HCT116 (cell line): ENCODE measurements around the gene GPRC5A. TPM values are rescaled to one million over a fixed set of nuclear protein-coding genes. Genes with fewer than 3 reads are reported as not detected.

Experiments
- ATAC-seq: fragments of 200-7000 bp; cut with Tn5 transposase; 2 replicates; pipeline ENCODE4 v1.9.1; 2020; ENCODE audit warnings: mild to moderate bottlenecking, moderate library complexity
- BruUV-seq: library from RNA; stranded (reverse); fragments of 400-500 nt; replicated peaks from 2 replicates; lab custom pipeline; 2021; lab: Mats Ljungman, UMichigan
- CTCF ChIA-PET: fragments of 300-600 bp; sonication (Branson Sonifier 250); formaldehyde crosslinking; loops from one replicate; lab custom pipeline; 2021; ENCODE audit warnings: antibody characterized with exemption; lab: Charles Lee
- POLR2A ChIA-PET: fragments of 300-600, 350-600 bp; sonication (Branson Sonifier 250); formaldehyde crosslinking; loops from one replicate; lab custom pipeline; 2021; ENCODE audit warnings: antibody characterized with exemption; lab: Charles Lee
- RAD21 ChIA-PET, 2 experiments: fragments of 300-600 bp; sonication (Branson Sonifier 250); formaldehyde crosslinking; loops; one replicate each; lab custom pipeline; 2023; ENCODE audit warnings: low total read pairs in 2 of 2; ENCODE audit not compliant: uncharacterized antibody in 2 of 2, unreplicated experiment in 2 of 2, low non-redundant PET in 1 of 2; lab: Charles Lee
- DNase-seq: peaks from one replicate; pipeline ENCODE4 v3.0.0-alpha.2; 2010; ENCODE audit warnings: low read depth, low spot score
- H2AFZ ChIP-seq: fragments of 200-600 bp; shearing (Covaris generic), sonication (generic); 2 replicates; pipeline ENCODE4 v1.6.1; 2017; ENCODE audit warnings: low read depth, mixed run types, mixed read lengths, antibody characterized with exemption, low read length; ENCODE audit not compliant: poor library complexity, severe bottlenecking
- H3K27ac ChIP-seq: 2 replicates; pipeline ENCODE4 v1.5.1; 2012; ENCODE audit warnings: low read depth, low read length
- H3K27me3 ChIP-seq: fragments of 200-600 bp; sonication (generic); 2 replicates; pipeline ENCODE4 v1.6.1; 2016; ENCODE audit warnings: mixed run types, low read length, mixed read lengths; ENCODE audit not compliant: insufficient read depth
- H3K36me3 ChIP-seq, 2 experiments: fragments of 200-500 bp in 1 of 2; fragments of 200-600 bp in 1 of 2; sonication (Bioruptor generic) in 1 of 2; sonication (generic) in 1 of 2; 2 replicates each; pipeline versions ENCODE4 v1.5.1 to v1.6.1; 2014 to 2016; ENCODE audit warnings: low read length in 2 of 2, inconsistent platforms in 1 of 2, mixed read lengths in 1 of 2, mixed run types in 1 of 2; ENCODE audit not compliant: insufficient read depth in 2 of 2, control insufficient read depth in 1 of 2
- H3K4me1 ChIP-seq, 2 experiments: fragments of 200-600 bp in 1 of 2; sonication (generic) in 1 of 2; 2 replicates each; pipeline versions ENCODE4 v1.5.1 to v1.6.1; 2012 to 2017; ENCODE audit warnings: low read length in 2 of 2, inconsistent platforms in 1 of 2, mild to moderate bottlenecking in 1 of 2, mixed read lengths in 1 of 2, mixed run types in 1 of 2, moderate library complexity in 1 of 2; ENCODE audit not compliant: insufficient read depth in 2 of 2, control insufficient read depth in 1 of 2
- H3K4me2 ChIP-seq: fragments of 200-600 bp; sonication (generic); 2 replicates; pipeline ENCODE4 v1.6.1; 2017; ENCODE audit warnings: mixed run types, low read length, mixed read lengths
- H3K4me3 ChIP-seq, 2 experiments: fragments of 200-600 bp in 1 of 2; sonication (generic) in 1 of 2; replicated peaks in 1 of 2; 2 replicates each; pipeline ENCODE4 v1.5.1; 2011 to 2016; ENCODE audit warnings: low read length in 2 of 2, control low read depth in 1 of 2, low read depth in 1 of 2, mild to moderate bottlenecking in 1 of 2, mixed read lengths in 1 of 2, mixed run types in 1 of 2
- H3K79me2 ChIP-seq: fragments of 200-600 bp; sonication (generic); 2 replicates; pipeline ENCODE4 v1.6.1; 2017; ENCODE audit warnings: mild to moderate bottlenecking, mixed run types, low read length, moderate library complexity, mixed read lengths; ENCODE audit not compliant: insufficient read depth
- H3K9ac ChIP-seq: fragments of 200-600 bp; sonication (generic); 2 replicates; pipeline ENCODE4 v1.6.1; 2016; ENCODE audit warnings: low read length, mixed read lengths
- H3K9me2 ChIP-seq: fragments of 200-600 bp; sonication (generic), shearing (Covaris generic); 2 replicates; pipeline ENCODE4 v1.6.1; 2017; ENCODE audit warnings: mixed run types, mild to moderate bottlenecking, moderate library complexity; ENCODE audit not compliant: insufficient read depth
- H3K9me3 ChIP-seq, 2 experiments: fragments of 200-500 bp in 1 of 2; fragments of 200-600 bp in 1 of 2; sonication (Bioruptor generic) in 1 of 2; sonication (generic) in 1 of 2; 2 replicates each; pipeline ENCODE4 v1.6.1; 2014 to 2017; ENCODE audit warnings: low read length in 2 of 2, mixed read lengths in 2 of 2, inconsistent platforms in 1 of 2, low read depth in 1 of 2, mild to moderate bottlenecking in 1 of 2, mixed run types in 1 of 2, moderate library complexity in 1 of 2; ENCODE audit not compliant: control insufficient read depth in 1 of 2, insufficient read depth in 1 of 2
- H4K20me1 ChIP-seq: fragments of 200-600 bp; sonication (generic), shearing (Covaris generic); 2 replicates; pipeline ENCODE4 v1.6.1; 2017; ENCODE audit warnings: mixed run types, mild to moderate bottlenecking, moderate library complexity; ENCODE audit not compliant: insufficient read depth
- ATF3 ChIP-seq: IDR thresholded peaks from 2 replicates; pipeline ENCODE4 v1.6.1; 2012
- CBX3 ChIP-seq: IDR thresholded peaks from 2 replicates; pipeline ENCODE4 v1.6.1; 2012; ENCODE audit warnings: low read depth
- CEBPB ChIP-seq: IDR thresholded peaks from 2 replicates; pipeline ENCODE4 v1.6.1; 2012; ENCODE audit warnings: low read depth
- CTCF ChIP-seq, 3 experiments: fragments of 200-600 bp in 1 of 3; sonication (generic) in 1 of 3; IDR thresholded peaks in 2 of 3; conservative IDR thresholded peaks in 1 of 3; 2 replicates each; pipeline ENCODE4 v1.5.1; 2012 to 2017; ENCODE audit warnings: low read depth in 2 of 3, low read length in 2 of 3, antibody characterized with exemption in 1 of 3, borderline replicate concordance in 1 of 3, control low read depth in 1 of 3, mild to moderate bottlenecking in 1 of 3, mixed read lengths in 1 of 3, mixed run types in 1 of 3, moderate library complexity in 1 of 3; ENCODE audit not compliant: insufficient read depth in 1 of 3
- EGR1 ChIP-seq: IDR thresholded peaks from 2 replicates; pipeline ENCODE4 v1.6.1; 2012; ENCODE audit warnings: low read depth
- EZH2 ChIP-seq: fragments of 200-600 bp; sonication (generic); IDR thresholded peaks from 2 replicates; pipeline ENCODE4 v1.6.1; 2017; ENCODE audit warnings: antibody characterized with exemption, mixed run types
- FOSL1 ChIP-seq: IDR thresholded peaks from 2 replicates; pipeline ENCODE4 v1.6.1; 2012; ENCODE audit warnings: low read depth
- JUND ChIP-seq: IDR thresholded peaks from 2 replicates; pipeline ENCODE4 v1.6.1; 2012
- MAX ChIP-seq: IDR thresholded peaks from 2 replicates; pipeline ENCODE4 v1.6.1; 2012
- POLR2A ChIP-seq: IDR thresholded peaks from 2 replicates; pipeline ENCODE4 v1.7.0; 2011; ENCODE audit warnings: borderline replicate concordance; ENCODE audit not compliant: insufficient read depth, insufficient read length; ENCODE audit errors: extremely low read depth
- RAD21 ChIP-seq: IDR thresholded peaks from 2 replicates; pipeline ENCODE4 v1.6.1; 2012; ENCODE audit warnings: low read depth, mild to moderate bottlenecking
- REST ChIP-seq: IDR thresholded peaks from 2 replicates; pipeline ENCODE4 v1.6.1; 2012; ENCODE audit warnings: low read depth
- SIN3A ChIP-seq: IDR thresholded peaks from 2 replicates; pipeline ENCODE4 v1.6.1; 2012; ENCODE audit warnings: low read depth
- SP1 ChIP-seq: IDR thresholded peaks from 2 replicates; pipeline ENCODE4 v1.6.1; 2012; ENCODE audit warnings: low read depth
- SRF ChIP-seq: IDR thresholded peaks from 2 replicates; pipeline ENCODE4 v1.6.1; 2012; ENCODE audit warnings: low read depth
- TCF7L2 ChIP-seq: IDR thresholded peaks from 2 replicates; pipeline ENCODE4 v1.7.0; 2011; ENCODE audit warnings: borderline replicate concordance, inconsistent platforms; ENCODE audit not compliant: insufficient read depth, insufficient read length; ENCODE audit errors: extremely low read depth
- ZBTB33 ChIP-seq: IDR thresholded peaks from 2 replicates; pipeline ENCODE4 v1.6.1; 2011; ENCODE audit warnings: mild to moderate bottlenecking, low read length, moderate library complexity; ENCODE audit not compliant: insufficient replicate concordance; ENCODE audit errors: extremely low read depth
- ZFX ChIP-seq: fragments of 450-650 bp; IDR thresholded peaks from 2 replicates; pipeline ENCODE4 v1.6.1; 2017
- intact Hi-C: fragments of 100-400 bp; cut with micrococcal nuclease; formaldehyde crosslinking; loops from 2 replicates; pipeline ENCODE4 v1.10.0; 2022
- total RNA-seq: library from RNA; stranded (reverse); gene quantifications from one replicate; pipeline ENCODE4 v1.2.1, GENCODE V29; 2021; ENCODE audit not compliant: unreplicated experiment

GPRC5A gene
- total RNA-seq, 1 experiment from 2014 or later: 305 TPM

- BruUV-seq: TSS peak; percentile 70
- intact Hi-C loops: loop anchor here (1.0 to 2.0 kb wide), 2 partner anchors 19 to 32 kb away; partner anchors contain the start of gene GPRC5A
- POLR2A ChIA-PET: interaction anchor here (0.6 to 4.5 kb wide), 13 partner anchors 8 to 58 kb away, joined by 3 to 56 read pairs (median 7); partner anchors contain the start of gene GPRC5A
- Histone ChIP-seq H3K36me3 (no peaks in the 10 kb centered on the region), H4K20me1 (no peaks in the 10 kb centered on the region), H3K4me2 (peak overlapping the region; percentile 69), H3K9me2 (no peaks in the 10 kb centered on the region), H3K9ac (peak overlapping the region; percentile 73), H3K27me3 (no peaks in the 10 kb centered on the region), H3K4me1 (peaks cover 68 to 91% of the 10 kb centered on the region in 2 experiments), H2AFZ (no peak overlapping the region), H3K79me2 (no peaks in the 10 kb centered on the region; the same call in 1 of the 2 replicates), H3K9me3 (no peaks in the 10 kb centered on the region), H3K27ac (peak overlapping the region; percentile 88), H3K4me3 (peak overlapping the region; percentile 24 to 42)
- DNase-seq (peak; percentile 87), ATAC-seq (peak; percentile 71)
- CTCF ChIA-PET: interaction anchor here (1.0 to 4.4 kb wide), 3 partner anchors 19 to 83 kb away, joined by 3 to 18 read pairs (median 3); partner anchors contain the start of gene GPRC5A
- RAD21 ChIA-PET: interaction anchor here (0.7 to 1.5 kb wide), 5 partner anchors 19 to 37 kb away, joined by 3 to 6 read pairs (median 4); partner anchors contain the start of gene GPRC5A (in 1 of the 2)
- TF ChIP-seq EGR1 (peak; percentile 38; the same call in 1 of the 2 replicates), CEBPB (peak; percentile 76), SP1 (peak; percentile 86), FOSL1 (peak; percentile 75), ATF3 (no peak), EZH2 (no peak), REST (no peak), CBX3 (0 out of 2 replicates have a peak, but pooled peaks have one; percentile 53), POLR2A (no peak), ZFX (no peak), MAX (peak; percentile 77), ZBTB33 (no peak), JUND (peak; percentile 79), TCF7L2 (peak; percentile 69), SRF (peak; percentile 70; the same call in 1 of the 2 replicates), RAD21 (peak; percentile 24; the same call in 1 of the 2 replicates), SIN3A (peak; percentile 66; the same call in 1 of the 2 replicates), CTCF (IDR thresholded peaks at IDR 0.05 in 2 of 3, conservative IDR thresholded peaks at IDR 0.05 in 1 of 3; ENCODE audit: borderline replicate concordance in 1 of 3, insufficient read depth in 1 of 3, low read depth in 2 of 3, low read length in 2 of 3) (no peak)
These were observed 19.0 kb upstream of the GPRC5A start for GRCh38 chr12:12872139-12872933.
